AG08395 (cell line): ENCODE data around the gene GULP1.
A peak's percentile ranks its signal among the peaks of the same experiment; 100 is the strongest.

ENCODE experiments used
- DNase-seq: peaks from one replicate; pipeline ENCODE4 v3.0.0; 2012; ENCODE audit warnings: mixed read lengths, low spot score

GULP1 gene

GRCh38 chr2:188473306-188473705, 181.6 kb downstream of the GULP1 start:
- DNase-seq: no peak

DNA sequence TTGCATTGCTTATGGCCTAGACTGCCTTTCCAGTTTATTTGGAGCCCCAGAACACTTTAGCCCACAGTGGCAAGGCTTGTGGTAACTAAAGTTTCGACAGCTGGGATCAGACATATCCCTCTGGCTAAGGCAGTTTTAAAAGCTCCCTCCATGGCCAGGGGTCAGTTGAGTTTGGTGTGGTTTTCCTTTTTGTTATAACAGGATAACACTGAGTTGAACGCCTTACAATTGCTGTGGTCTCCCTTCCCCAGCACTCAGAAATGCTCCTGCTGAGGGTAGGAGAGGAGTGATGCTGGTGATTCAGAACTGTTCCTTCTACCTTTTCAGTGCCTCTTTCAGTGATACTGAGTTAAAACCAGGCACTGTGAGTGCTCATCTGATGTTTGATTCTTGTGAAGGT, 182.6 kb downstream of the GULP1 start:
- no peak for DNase-seq

DNA sequence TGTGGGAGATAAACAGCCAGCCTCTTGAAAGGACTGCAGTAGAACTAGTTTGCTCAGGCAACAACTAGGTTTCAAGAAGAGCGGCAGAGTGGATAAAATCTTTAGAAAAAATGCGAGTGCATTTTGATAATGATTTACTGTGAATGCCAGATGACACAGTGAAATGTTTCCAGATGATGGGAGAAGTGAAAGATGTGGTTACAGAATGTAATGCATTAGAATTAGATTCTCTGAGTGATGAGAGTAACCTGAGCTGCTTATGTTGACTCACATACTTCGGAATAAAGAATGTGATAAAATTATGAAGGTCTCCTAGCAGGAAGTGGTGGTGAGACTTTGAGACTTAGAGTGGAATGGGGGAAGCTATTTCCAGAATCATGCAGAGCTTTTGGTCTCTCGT, 184.3 kb downstream of the GULP1 start:
- DNase-seq: peak; percentile 31

- no peak for DNase-seq
Measured at GRCh38 chr2:188477564-188478103, 186.0 kb downstream of the GULP1 start.

GRCh38 chr2:188478724-188479123, 187.1 kb downstream of the GULP1 start:
- no peak for DNase-seq

DNA sequence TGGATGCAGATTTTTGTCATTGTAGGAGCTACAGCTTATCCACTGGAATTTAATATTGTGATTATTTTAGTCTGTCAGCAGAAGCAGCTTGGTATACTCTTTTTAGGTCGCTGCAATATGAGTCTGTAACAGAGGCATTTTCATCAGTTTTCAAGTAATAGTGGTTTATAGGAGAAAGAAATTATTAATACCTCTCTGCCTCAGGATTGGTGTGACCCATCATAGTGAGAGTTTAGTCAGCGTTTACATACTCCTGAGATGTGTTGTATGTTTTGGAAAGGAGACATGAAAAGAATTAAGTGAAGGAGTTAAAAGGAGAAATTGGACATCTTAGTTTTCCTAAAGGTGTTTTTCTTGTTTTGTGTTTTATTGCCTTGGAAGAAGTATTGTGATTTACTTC, 189.8 kb downstream of the GULP1 start:
- DNase-seq: no peak

DNA sequence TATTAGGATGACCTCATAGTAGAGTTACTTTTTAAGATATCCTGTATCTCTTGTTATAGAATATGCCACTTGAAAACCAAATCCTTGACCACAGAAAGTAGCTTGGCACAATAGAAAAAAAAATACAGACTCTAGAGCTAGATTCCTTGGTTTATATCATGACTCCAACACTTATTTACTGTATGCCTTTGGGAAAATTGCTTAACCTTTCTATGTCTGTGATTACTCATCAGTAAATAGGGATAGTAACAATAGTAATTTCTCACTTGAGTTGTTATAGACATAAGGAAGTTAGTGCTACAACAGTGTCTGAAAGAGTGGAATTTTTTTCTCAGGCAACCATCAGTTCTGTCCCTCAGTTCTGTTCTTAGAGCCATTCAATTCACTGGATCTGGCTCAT, 193.8 kb downstream of the GULP1 start:
- no peak for DNase-seq

GRCh38 chr2:188492751-188493150, 201.1 kb downstream of the GULP1 start:
- DNase-seq: no peak

DNA sequence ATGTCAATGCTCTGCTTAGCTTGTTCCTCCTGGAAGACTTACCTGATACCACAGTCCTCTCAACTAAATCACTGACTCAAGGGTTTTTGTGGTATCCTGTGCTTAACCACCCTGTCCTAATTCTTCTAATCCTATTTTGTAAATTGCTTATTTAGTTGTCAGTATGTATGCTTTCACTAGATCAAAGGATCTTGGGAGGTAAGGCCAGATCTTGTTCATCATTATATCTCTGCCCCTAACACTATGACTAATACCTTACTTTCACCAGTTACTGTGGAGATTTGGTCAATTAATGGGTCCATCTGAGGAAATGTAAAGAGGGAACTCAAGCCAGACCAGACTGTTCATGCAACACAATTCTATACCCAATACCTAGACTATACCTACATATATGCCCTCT, 203.2 kb downstream of the GULP1 start:
- no peak for DNase-seq

- peak; percentile 63 for DNase-seq
Measured at GRCh38 chr2:188495969-188496431, 204.3 kb downstream of the GULP1 start.

- DNase-seq: no peak
Measured at GRCh38 chr2:188497726-188498125, 206.1 kb downstream of the GULP1 start.

DNA sequence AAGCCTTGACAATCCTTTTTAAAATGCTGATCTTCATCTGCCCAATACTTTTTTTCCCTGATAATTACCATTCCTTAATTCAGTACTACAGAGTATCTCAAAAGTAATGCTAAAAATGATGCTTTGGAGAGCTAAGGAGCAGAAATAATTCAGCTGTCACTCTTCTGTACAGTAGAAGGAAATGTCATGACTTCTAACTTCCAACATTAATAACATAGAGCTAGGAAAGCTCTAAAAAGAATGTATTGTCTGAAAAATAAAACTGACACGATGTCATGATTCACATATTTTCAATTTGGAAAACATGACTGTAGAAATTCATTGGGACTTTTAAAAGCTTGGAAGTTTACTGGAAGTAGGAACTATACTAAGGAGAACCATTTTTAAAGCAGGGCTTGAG, 212.3 kb downstream of the GULP1 start:
- no peak for DNase-seq

- no peak for DNase-seq
Measured at GRCh38 chr2:188506843-188507242, 215.2 kb downstream of the GULP1 start.

DNA sequence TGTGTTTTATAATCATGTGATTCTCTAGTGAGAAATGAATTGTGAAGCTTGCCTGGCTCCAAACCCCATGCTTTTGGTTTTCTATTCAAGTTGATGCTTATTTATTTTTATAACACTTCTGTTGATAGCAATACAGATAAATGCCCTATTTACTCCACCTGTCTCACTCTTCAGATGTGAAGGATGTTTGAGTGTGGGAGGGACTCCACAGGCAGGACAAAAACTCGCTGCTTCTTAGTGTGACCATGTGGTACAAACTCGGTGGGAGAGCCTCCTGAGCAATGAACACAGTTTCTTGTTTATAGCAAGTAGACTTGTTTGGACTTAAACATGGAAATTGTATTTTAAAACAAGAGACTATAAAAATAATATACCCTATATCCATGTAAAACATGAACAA, 219.7 kb downstream of the GULP1 start:
- DNase-seq: no peak

- DNase-seq: peak; percentile 45
Measured at GRCh38 chr2:188512456-188512855, 220.8 kb downstream of the GULP1 start.

DNA sequence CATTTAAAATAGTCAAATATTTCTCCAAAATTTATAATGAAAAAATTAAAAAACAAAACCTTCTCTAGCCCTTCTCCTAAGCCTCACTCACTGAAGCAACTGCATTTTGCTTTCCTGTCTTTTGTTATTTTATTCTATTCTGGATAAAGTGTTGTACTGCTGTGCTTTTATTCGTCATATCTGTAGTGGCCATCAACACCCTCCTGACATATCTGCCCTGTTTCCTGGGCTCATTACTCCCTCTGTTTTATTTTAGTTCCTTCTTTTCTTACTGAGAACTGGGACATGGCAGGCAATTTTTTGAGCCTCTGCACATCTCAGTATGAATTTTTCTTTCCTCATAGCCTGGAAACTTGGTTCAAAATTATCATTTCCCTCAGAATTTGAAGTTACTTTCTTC, 224.2 kb downstream of the GULP1 start:
- DNase-seq: no peak

- no peak for DNase-seq
Measured at GRCh38 chr2:188517549-188518215, 226.0 kb downstream of the GULP1 start.

GRCh38 chr2:188518381-188518780, 226.7 kb downstream of the GULP1 start:
- DNase-seq: peak; percentile 35

GRCh38 chr2:188519136-188519535, 227.5 kb downstream of the GULP1 start:
- DNase-seq: no peak

DNA sequence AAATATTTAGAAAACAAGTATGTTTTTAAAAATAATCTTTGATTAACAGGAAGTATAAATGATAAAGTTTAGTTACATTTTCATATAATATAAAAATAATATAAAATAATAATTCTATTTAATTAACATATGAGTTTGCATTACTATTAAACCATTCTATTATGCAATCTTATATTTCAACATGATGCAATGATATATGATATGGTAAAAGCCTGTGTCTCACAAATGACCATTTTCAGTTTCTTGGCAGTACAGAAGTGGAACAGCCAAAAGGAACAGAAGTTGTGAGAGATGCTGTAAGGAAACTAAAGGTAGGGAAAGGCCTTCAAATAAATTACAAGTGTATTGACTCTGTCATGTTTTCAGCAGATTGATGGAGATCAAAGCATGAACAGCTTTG, 230.8 kb downstream of the GULP1 start:
- DNase-seq: no peak

GRCh38 chr2:188523919-188524318, 232.2 kb downstream of the GULP1 start:
- DNase-seq: no peak

- peak; percentile 51 for DNase-seq
Measured at GRCh38 chr2:188524519-188525113, 232.9 kb downstream of the GULP1 start.

GRCh38 chr2:188526701-188527100, 235.0 kb downstream of the GULP1 start:
- DNase-seq: no peak

DNA sequence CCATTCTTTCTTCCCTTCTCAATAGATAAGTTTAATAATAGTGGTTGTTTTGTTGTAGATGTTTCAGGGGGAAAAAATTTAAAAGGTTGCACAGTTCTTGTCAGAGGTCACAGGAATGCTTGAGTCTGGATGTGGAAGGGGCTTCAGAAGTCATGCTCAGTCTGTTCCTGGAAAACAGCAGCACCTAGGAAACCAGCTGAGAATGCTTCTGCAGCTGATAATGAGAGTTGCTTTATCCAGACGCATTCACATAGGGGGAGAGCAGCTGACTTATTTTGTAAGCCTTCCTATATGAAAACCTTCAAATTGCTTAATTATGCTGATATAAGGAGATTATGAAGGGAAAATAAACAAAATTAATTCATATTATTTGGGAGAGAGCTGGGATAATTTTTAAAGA, 235.5 kb downstream of the GULP1 start:
- DNase-seq: no peak
